Thyroid gland (tissue), 4 donors: ENCODE data around the gene AQP7.

Source experiments
- CTCF ChIP-seq, 6 experiments: fragments of 200-600 bp in 3 of 6; fragments of 450-650 bp in 3 of 6; sonication (generic) in 3 of 6; IDR thresholded peaks; one replicate each; pipeline ENCODE4 v1.5.1; 2016 to 2019; ENCODE audit warnings: antibody characterized with exemption in 6 of 6, mild to moderate bottlenecking in 2 of 6, inconsistent platforms in 1 of 6, moderate library complexity in 1 of 6
- POLR2A ChIP-seq, 2 donors: fragments of 450-650 bp; IDR thresholded peaks; one replicate each; pipeline ENCODE4 v1.6.1; 2017; ENCODE audit warnings: antibody characterized with exemption in 2 of 2, mild to moderate bottlenecking in 2 of 2, moderate library complexity in 1 of 2

- TF ChIP-seq POLR2A (IDR thresholded peaks at IDR 0.05) (no peak), CTCF (IDR thresholded peaks at IDR 0.05) (no peak)
Measured at GRCh38 chr9:33407061-33407460, 4.7 kb upstream of the AQP7 start.
